Hepatocyte (in vitro differentiated cells): ENCODE measurements around the gene CARMIL1. TPM values are rescaled to one million over a fixed set of nuclear protein-coding genes. Genes with fewer than 3 reads are reported as not detected.

Experiments
- DNase-seq: peaks from one replicate; pipeline ENCODE4 v3.0.0-alpha.2; 2016; ENCODE audit warnings: low spot score
- H2AFZ ChIP-seq: fragments of 200-600 bp; sonication (generic); 2 replicates; pipeline ENCODE4 v1.6.0; 2016; ENCODE audit warnings: antibody characterized with exemption, mild to moderate bottlenecking
- H3K27ac ChIP-seq: fragments of 200-600 bp; sonication (generic); 2 replicates; pipeline ENCODE4 v1.5.1; 2016; ENCODE audit warnings: mild to moderate bottlenecking
- H3K27me3 ChIP-seq: fragments of 200-600 bp; sonication (generic); 2 replicates; pipeline ENCODE4 v1.6.1; 2016
- H3K36me3 ChIP-seq: fragments of 200-600 bp; sonication (generic); replicated peaks from 2 replicates; pipeline ENCODE4 v1.5.1; 2016; ENCODE audit warnings: low read depth; ENCODE audit not compliant: insufficient read depth
- H3K4me1 ChIP-seq: fragments of 200-600 bp; sonication (generic); 2 replicates; pipeline ENCODE4 v1.5.1; 2016; ENCODE audit warnings: mild to moderate bottlenecking, moderate library complexity; ENCODE audit not compliant: insufficient read depth
- H3K4me2 ChIP-seq: fragments of 200-600 bp; sonication (generic); 2 replicates; pipeline ENCODE4 v1.6.0; 2016
- H3K4me3 ChIP-seq: fragments of 200-600 bp; sonication (generic); 2 replicates; pipeline ENCODE4 v1.5.1; 2016; ENCODE audit warnings: mild to moderate bottlenecking
- H3K79me2 ChIP-seq: fragments of 200-600 bp; sonication (generic); 2 replicates; pipeline ENCODE4 v1.6.0; 2017; ENCODE audit warnings: mild to moderate bottlenecking
- H3K9me2 ChIP-seq: fragments of 200-600 bp; sonication (generic); replicated peaks from 2 replicates; pipeline ENCODE4 v1.6.0; 2017; ENCODE audit warnings: mild to moderate bottlenecking; ENCODE audit not compliant: insufficient read depth
- H3K9me3 ChIP-seq: fragments of 200-600 bp; sonication (generic); 2 replicates; pipeline ENCODE4 v1.5.1; 2016; ENCODE audit warnings: low read depth, mild to moderate bottlenecking
- H4K20me1 ChIP-seq: fragments of 200-600 bp; sonication (generic); 2 replicates; pipeline ENCODE4 v1.6.0; 2016; ENCODE audit warnings: mild to moderate bottlenecking; ENCODE audit not compliant: insufficient read depth, poor library complexity, severe bottlenecking
- EZH2 ChIP-seq: fragments of 200-600 bp; sonication (generic); IDR thresholded peaks from 2 replicates; pipeline ENCODE4 v1.6.1; 2016; ENCODE audit warnings: antibody characterized with exemption, mild to moderate bottlenecking, borderline replicate concordance
- EZH2phosphoT487 ChIP-seq: fragments of 200-600 bp; sonication (generic); IDR thresholded peaks from one replicate; pipeline ENCODE4 v1.6.1; 2018; ENCODE audit warnings: antibody characterized with exemption, mild to moderate bottlenecking, low read depth, moderate library complexity; ENCODE audit not compliant: unreplicated experiment, severe bottlenecking
- WGBS: methylation state at CpG from one replicate; pipeline ENCODE4 v1.1.6; 2016; ENCODE audit warnings: low lambda C conversion rate; ENCODE audit errors: missing lambda C conversion rate; 5-methylcytosine and 5-hydroxymethylcytosine counted together
- polyA plus RNA-seq: library from polyadenylated mRNA; unstranded; fragments of >200 nt; fragmentation: Nextera tagmentation; extraction: Ambion mirVana; gene quantifications from 2 replicates; pipeline ENCODE4 v1.2.1, GENCODE V29; 2016
- total RNA-seq: library from RNA; depleted of rRNA; stranded (reverse); fragments of >200 nt; gene quantifications from 2 replicates; pipeline ENCODE4 v1.2.3, GENCODE V29; 2014
- TF ChIP-seq, protein P1 (sequence below): fragments of 200-600 bp; sonication (generic); IDR thresholded peaks from 2 replicates; pipeline ENCODE4 v1.5.1; 2016; ENCODE audit warnings: antibody characterized with exemption, mild to moderate bottlenecking; ENCODE audit not compliant: poor library complexity

Gene CARMIL1
- total and polyA plus RNA-seq, 2 experiments from 2014 or later: 19.5 to 40.6 TPM

DNA sequence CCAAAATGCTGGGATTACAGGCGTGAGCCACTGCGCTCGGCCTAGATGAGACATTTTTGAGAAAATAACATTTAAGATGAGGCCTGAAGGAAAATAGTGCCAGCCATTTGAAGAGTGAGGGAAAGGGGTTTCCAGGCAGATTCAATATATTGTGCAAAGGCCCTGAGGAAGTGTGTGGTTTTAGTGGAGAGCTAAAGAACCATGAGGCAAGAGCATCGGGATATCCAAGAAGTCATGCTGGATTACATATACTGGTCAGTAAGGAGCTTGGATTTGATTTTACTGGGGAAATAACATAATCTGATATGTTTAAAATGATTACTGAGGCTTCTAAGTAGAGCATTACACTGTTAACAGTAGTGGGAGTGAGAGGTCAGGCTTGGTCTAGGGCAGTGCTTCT, 47.0 kb downstream of the CARMIL1 start:
- H3K9me2 ChIP-seq: no peaks in the 10 kb centered on the region
- peaks cover 4% of the 10 kb centered on the region for H4K20me1 ChIP-seq
- TF ChIP-seq, protein P1, sequence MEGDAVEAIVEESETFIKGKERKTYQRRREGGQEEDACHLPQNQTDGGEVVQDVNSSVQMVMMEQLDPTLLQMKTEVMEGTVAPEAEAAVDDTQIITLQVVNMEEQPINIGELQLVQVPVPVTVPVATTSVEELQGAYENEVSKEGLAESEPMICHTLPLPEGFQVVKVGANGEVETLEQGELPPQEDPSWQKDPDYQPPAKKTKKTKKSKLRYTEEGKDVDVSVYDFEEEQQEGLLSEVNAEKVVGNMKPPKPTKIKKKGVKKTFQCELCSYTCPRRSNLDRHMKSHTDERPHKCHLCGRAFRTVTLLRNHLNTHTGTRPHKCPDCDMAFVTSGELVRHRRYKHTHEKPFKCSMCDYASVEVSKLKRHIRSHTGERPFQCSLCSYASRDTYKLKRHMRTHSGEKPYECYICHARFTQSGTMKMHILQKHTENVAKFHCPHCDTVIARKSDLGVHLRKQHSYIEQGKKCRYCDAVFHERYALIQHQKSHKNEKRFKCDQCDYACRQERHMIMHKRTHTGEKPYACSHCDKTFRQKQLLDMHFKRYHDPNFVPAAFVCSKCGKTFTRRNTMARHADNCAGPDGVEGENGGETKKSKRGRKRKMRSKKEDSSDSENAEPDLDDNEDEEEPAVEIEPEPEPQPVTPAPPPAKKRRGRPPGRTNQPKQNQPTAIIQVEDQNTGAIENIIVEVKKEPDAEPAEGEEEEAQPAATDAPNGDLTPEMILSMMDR: no peak
- TF ChIP-seq EZH2 (no peak), EZH2phosphoT487 (no peak)
- no peaks in the 10 kb centered on the region for H3K27me3 ChIP-seq
- no peak overlapping the region for H3K4me2 ChIP-seq
- H3K4me1 ChIP-seq: peaks cover 19% of the 10 kb centered on the region
- H3K27ac ChIP-seq: no peak overlapping the region
- no peaks in the 10 kb centered on the region for H3K36me3 ChIP-seq
- DNase-seq: no peak
- peaks cover 98% of the 10 kb centered on the region for H3K79me2 ChIP-seq
- no peak overlapping the region for H2AFZ ChIP-seq
- 99% methylated on average over 4 of the region's 4 CpGs for WGBS
- no peaks in the 10 kb centered on the region for H3K9me3 ChIP-seq
- no peak overlapping the region for H3K4me3 ChIP-seq

DNA sequence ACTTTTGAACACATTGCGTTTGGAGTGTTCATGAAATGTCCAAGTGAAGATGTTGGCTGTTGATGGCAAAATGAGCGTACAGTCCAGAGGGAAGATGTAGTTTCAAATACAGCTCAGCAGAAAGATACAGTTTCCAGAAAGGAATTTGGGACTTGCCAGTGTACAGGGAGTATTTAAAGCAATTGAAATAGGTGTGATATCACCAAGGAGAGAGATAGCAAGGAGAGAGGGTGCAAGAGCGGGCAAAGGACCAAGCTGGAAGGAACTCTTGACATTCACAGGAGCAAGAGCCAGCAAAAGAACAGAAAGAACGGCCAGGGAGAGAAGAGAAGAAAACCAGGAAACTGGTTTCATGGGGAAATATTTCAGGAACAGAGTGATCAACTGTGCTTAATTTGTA, 47.8 kb downstream of the CARMIL1 start:
- 94% methylated on average over 4 of the region's 4 CpGs for WGBS

DNA sequence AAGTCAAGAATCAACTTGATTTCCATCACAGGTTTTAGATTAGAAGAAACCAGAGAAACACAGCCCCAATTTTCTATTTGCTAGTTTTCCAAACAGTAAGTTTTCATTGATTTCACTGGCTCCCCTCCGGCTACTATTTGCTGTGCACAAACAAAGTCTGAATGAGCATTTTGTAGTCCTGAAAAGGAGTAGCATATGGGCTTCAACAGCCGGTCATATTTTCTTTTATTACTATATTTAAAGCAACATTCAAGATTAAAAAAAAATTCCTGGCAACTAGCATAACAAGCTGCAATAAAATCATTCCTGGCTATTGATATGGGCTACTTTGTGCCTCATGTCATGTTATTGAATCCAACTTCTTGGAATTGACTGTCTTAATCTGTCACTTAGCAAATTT, 48.3 kb downstream of the CARMIL1 start:
- no peak for TF ChIP-seq EZH2
- TF ChIP-seq, protein P1: no peak
- no peaks in the 10 kb centered on the region for H3K36me3 ChIP-seq
- H4K20me1 ChIP-seq: peaks cover 4% of the 10 kb centered on the region
- no peaks in the 10 kb centered on the region for H3K9me2 ChIP-seq
- peaks cover 19% of the 10 kb centered on the region for H3K4me1 ChIP-seq
- H3K4me2 ChIP-seq: peak overlapping the region; percentile 19
- no peak overlapping the region for H2AFZ ChIP-seq
- no peak overlapping the region for H3K4me3 ChIP-seq
- H3K27ac ChIP-seq: no peak overlapping the region
- H3K9me3 ChIP-seq: no peaks in the 10 kb centered on the region
- H3K27me3 ChIP-seq: no peaks in the 10 kb centered on the region
- no peak for DNase-seq
- H3K79me2 ChIP-seq: peaks cover 98% of the 10 kb centered on the region
- WGBS: 52% methylated on average over 2 of the region's 2 CpGs

More for the DNA sequence above, 47.8 kb downstream of the CARMIL1 start:
- Histone ChIP-seq H3K9me2 (no peaks in the 10 kb centered on the region), H2AFZ (no peak overlapping the region), H3K27me3 (no peaks in the 10 kb centered on the region), H3K4me3 (no peak overlapping the region), H3K27ac (no peak overlapping the region), H3K9me3 (no peaks in the 10 kb centered on the region), H3K4me2 (peak overlapping the region; percentile 19), H4K20me1 (peaks cover 4% of the 10 kb centered on the region), H3K79me2 (peaks cover 98% of the 10 kb centered on the region), H3K36me3 (no peaks in the 10 kb centered on the region), H3K4me1 (peaks cover 19% of the 10 kb centered on the region)
- TF ChIP-seq EZH2: no peak
- TF ChIP-seq, protein P1: no peak
- TF ChIP-seq EZH2phosphoT487: no peak
- no peak for DNase-seq

DNA sequence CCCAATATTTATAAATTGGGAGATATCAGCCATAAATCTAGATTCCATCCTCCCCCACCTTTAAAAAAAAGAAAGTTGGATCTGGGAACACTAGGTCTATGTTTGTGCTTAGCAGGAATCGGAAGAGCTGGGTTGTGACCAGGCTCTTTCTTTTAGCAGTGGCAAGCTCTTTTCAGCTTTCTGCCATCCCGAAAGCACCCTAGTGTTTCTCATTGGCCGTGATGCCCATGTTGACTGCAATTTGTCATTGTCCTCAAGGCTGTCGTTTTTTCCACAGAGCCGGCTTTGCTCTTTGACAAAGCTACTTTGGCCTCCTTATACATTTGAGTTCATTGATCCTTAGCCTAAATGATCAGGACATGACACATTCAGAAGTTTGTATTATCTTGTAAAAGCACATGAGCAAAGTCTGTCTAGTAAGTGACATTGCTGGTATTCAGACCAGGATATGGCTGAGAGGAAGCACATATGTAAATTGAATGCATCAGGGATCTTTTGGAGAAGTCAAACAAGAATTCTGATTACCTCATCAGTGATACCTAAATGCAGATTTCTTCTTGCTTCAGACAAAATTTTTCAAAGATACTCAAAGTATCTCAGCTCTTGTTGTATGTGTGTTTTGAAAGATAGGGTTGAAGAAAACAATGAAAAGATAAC, 50.1 kb downstream of the CARMIL1 start:
- H2AFZ ChIP-seq: no peak overlapping the region
- no peaks in the 10 kb centered on the region for H3K36me3 ChIP-seq
- H3K27me3 ChIP-seq: no peaks in the 10 kb centered on the region
- peak overlapping the region; percentile 35 for H3K27ac ChIP-seq
- no peak for TF ChIP-seq EZH2
- no peak for TF ChIP-seq EZH2phosphoT487
- TF ChIP-seq, protein P1: no peak
- DNase-seq: no peak
- H3K9me2 ChIP-seq: no peaks in the 10 kb centered on the region
- peaks cover 4% of the 10 kb centered on the region for H4K20me1 ChIP-seq
- H3K79me2 ChIP-seq: peaks cover 98% of the 10 kb centered on the region
- peaks cover 12% of the 10 kb centered on the region for H3K4me1 ChIP-seq
- no peaks in the 10 kb centered on the region for H3K9me3 ChIP-seq
- H3K4me3 ChIP-seq: no peak overlapping the region
- peak overlapping the region; percentile 23 for H3K4me2 ChIP-seq
- WGBS: 66% methylated on average over 5 of the region's 5 CpGs
